Liver (tissue), 9 donors: ENCODE measurements around the gene AFDN. TPM values are rescaled to one million over a fixed set of nuclear protein-coding genes. Genes with fewer than 3 reads are reported as not detected.

Source experiments
- DNase-seq: peaks from one replicate; pipeline ENCODE4 v3.0.0-alpha.2; 2017; ENCODE audit warnings: low spot score
- H3K27ac ChIP-seq, 2 donors: one replicate each; pipeline ENCODE4 v1.7.0; 2013; ENCODE audit warnings: inconsistent platforms in 2 of 2, low read length in 2 of 2, control low read depth in 1 of 2, low read depth in 1 of 2, mild to moderate bottlenecking in 1 of 2
- H3K27me3 ChIP-seq, 4 donors: one replicate each; pipeline versions ENCODE4 v1.6.1 to v1.7.0; 2013; ENCODE audit warnings: low read length in 3 of 4, inconsistent platforms in 1 of 4, mild to moderate bottlenecking in 1 of 4, moderate library complexity in 1 of 4; ENCODE audit not compliant: control insufficient read depth in 4 of 4, insufficient read depth in 4 of 4
- H3K36me3 ChIP-seq, 4 donors: one replicate each; pipeline versions ENCODE4 v1.6.1 to v1.7.0; 2013; ENCODE audit warnings: low read length in 3 of 4, mild to moderate bottlenecking in 3 of 4, low read depth in 1 of 4, moderate library complexity in 1 of 4; ENCODE audit not compliant: control insufficient read depth in 4 of 4, insufficient read depth in 3 of 4
- H3K4me1 ChIP-seq, 4 donors: one replicate each; pipeline versions ENCODE4 v1.6.1 to v1.7.0; 2013; ENCODE audit warnings: low read length in 3 of 4, mild to moderate bottlenecking in 3 of 4, moderate library complexity in 1 of 4; ENCODE audit not compliant: control insufficient read depth in 4 of 4, insufficient read depth in 4 of 4
- H3K4me3 ChIP-seq, 3 donors: one replicate each; pipeline versions ENCODE4 v1.6.1 to v1.7.0; 2013; ENCODE audit warnings: low read length in 3 of 3, control low read depth in 1 of 3, low read depth in 1 of 3, mild to moderate bottlenecking in 1 of 3
- H3K9ac ChIP-seq, 2 donors: one replicate each; pipeline ENCODE4 v1.7.0; 2013; ENCODE audit warnings: low read length in 2 of 2, mild to moderate bottlenecking in 2 of 2, moderate library complexity in 2 of 2, control low read depth in 1 of 2, low read depth in 1 of 2
- H3K9me3 ChIP-seq, 4 donors: one replicate each; pipeline versions ENCODE4 v1.6.1 to v1.7.0; 2013; ENCODE audit warnings: low read length in 3 of 4; ENCODE audit not compliant: control insufficient read depth in 4 of 4
- ATF3 ChIP-seq: IDR thresholded peaks from 2 replicates; pipeline ENCODE4 v1.6.1; 2016; ENCODE audit warnings: antibody characterized with exemption
- CTCF ChIP-seq: fragments of 150-350 bp; IDR thresholded peaks from 2 replicates; pipeline ENCODE4 v1.5.1; 2017; ENCODE audit warnings: improper control_type of control experiment, low read depth, low read length; ENCODE audit not compliant: missing input control
- EGR1 ChIP-seq, 2 donors: IDR thresholded peaks; 2 replicates each; pipeline ENCODE4 v1.6.1; 2016 to 2018; ENCODE audit warnings: antibody characterized with exemption in 2 of 2, low read depth in 2 of 2
- FOXA1 ChIP-seq: IDR thresholded peaks from 2 replicates; pipeline ENCODE4 v1.6.1; 2016; ENCODE audit warnings: antibody characterized with exemption
- FOXA2 ChIP-seq: IDR thresholded peaks from 2 replicates; pipeline ENCODE4 v1.6.1; 2016; ENCODE audit warnings: antibody characterized with exemption
- GABPA ChIP-seq, 2 donors: IDR thresholded peaks in 1 of 2; conservative IDR thresholded peaks in 1 of 2; 2 replicates each; pipeline ENCODE4 v1.6.1; 2016; ENCODE audit warnings: antibody characterized with exemption in 2 of 2, mild to moderate bottlenecking in 1 of 2, moderate library complexity in 1 of 2
- HNF4G ChIP-seq: IDR thresholded peaks from 2 replicates; pipeline ENCODE4 v1.6.1; 2016; ENCODE audit warnings: antibody characterized with exemption
- JUND ChIP-seq, 2 donors: IDR thresholded peaks; 2 replicates each; pipeline ENCODE4 v1.6.1; 2016; ENCODE audit warnings: antibody characterized with exemption in 2 of 2
- MAX ChIP-seq: IDR thresholded peaks from 2 replicates; pipeline ENCODE4 v1.6.1; 2016; ENCODE audit warnings: antibody characterized with exemption
- NR2F2 ChIP-seq: IDR thresholded peaks from 2 replicates; pipeline ENCODE4 v1.6.1; 2016; ENCODE audit warnings: antibody characterized with exemption
- RAD21 ChIP-seq, 2 donors: IDR thresholded peaks; 2 replicates each; pipeline ENCODE4 v1.6.1; 2016; ENCODE audit warnings: antibody characterized with exemption in 2 of 2, mild to moderate bottlenecking in 2 of 2
- REST ChIP-seq: IDR thresholded peaks from 2 replicates; pipeline ENCODE4 v1.6.1; 2016; ENCODE audit warnings: antibody characterized with exemption, mild to moderate bottlenecking
- RXRA ChIP-seq, 2 donors: IDR thresholded peaks; 2 replicates each; pipeline ENCODE4 v1.6.1; 2017 to 2018; ENCODE audit warnings: antibody characterized with exemption in 2 of 2, mild to moderate bottlenecking in 1 of 2
- SP1 ChIP-seq: IDR thresholded peaks from 2 replicates; pipeline ENCODE4 v1.6.1; 2018; ENCODE audit warnings: antibody characterized with exemption, mild to moderate bottlenecking
- YY1 ChIP-seq: IDR thresholded peaks from 2 replicates; pipeline ENCODE4 v1.6.1; 2016; ENCODE audit warnings: antibody characterized with exemption, mild to moderate bottlenecking
- ZBTB33 ChIP-seq: IDR thresholded peaks from 2 replicates; pipeline ENCODE4 v1.6.1; 2016; ENCODE audit warnings: antibody characterized with exemption
- WGBS: extraction: QIAGEN DNeasy Blood & Tissue Kit; methylation state at CpG from one replicate; pipeline ENCODE4 v1.1.7; 2013; 5-methylcytosine and 5-hydroxymethylcytosine counted together
- polyA plus RNA-seq, 2 donors: library from polyadenylated mRNA; stranded (reverse) in 1 of 2; unstranded in 1 of 2; fragments of 200-250 nt in 1 of 2; fragments of >200 nt in 1 of 2; fragmentation: Nextera tagmentation in 1 of 2; extraction: Ambion mirVana in 1 of 2; gene quantifications; one replicate each; pipeline versions ENCODE4 v1.2.1 to v1.2.3, GENCODE V29; 2013 to 2015
- total RNA-seq, 2 donors: library from RNA; depleted of rRNA; stranded (reverse); fragments of >200 nt; gene quantifications; one replicate each; pipeline ENCODE4 v1.2.3, GENCODE V29; 2014
- donor health status: healthy.
- donor health status: healthy.
- donor health status: healthy.
- donor health status: healthy.
- donor health status: healthy.

The AFDN gene
- total and polyA plus RNA-seq, 4 donors: 21.3 to 145 (median 29.3) TPM

GRCh38 chr6:167927246-167927645 is 100.5 kb downstream of the AFDN start:
- Histone ChIP-seq H3K27ac (no peak overlapping the region), H3K9ac (no peak overlapping the region), H3K9me3 (no peaks in the 10 kb centered on the region), H3K4me3 (no peak overlapping the region), H3K4me1 (peaks cover 7 to 33% (median 26%) of the 10 kb centered on the region in 4 donors), H3K36me3 (peaks cover 7 to 23% (median 11%) of the 10 kb centered on the region in 4 donors), H3K27me3 (no peaks in the 10 kb centered on the region)
- TF ChIP-seq ATF3: no peak
- TF ChIP-seq RXRA (IDR thresholded peaks at IDR 0.05): no peak
- no peak for TF ChIP-seq MAX
- no peak for TF ChIP-seq REST
- no peak for TF ChIP-seq ZBTB33
- no peak for TF ChIP-seq FOXA2
- no peak for TF ChIP-seq SP1
- TF ChIP-seq CTCF: no peak
- TF ChIP-seq YY1: no peak
- no peak for TF ChIP-seq NR2F2
- no peak for TF ChIP-seq EGR1 (IDR thresholded peaks at IDR 0.05; ENCODE audit: low read depth in 2 of 2)
- 95% methylated on average over 6 of the region's 6 CpGs for WGBS
- no peak for DNase-seq

- peak overlapping the region in 1 of 2 donors; percentile 37 for H3K27ac ChIP-seq
- DNase-seq: no peak
- no peaks in the 10 kb centered on the region for H3K27me3 ChIP-seq
- H3K9me3 ChIP-seq: no peaks in the 10 kb centered on the region
- WGBS: 36% methylated on average over 3 of the region's 3 CpGs
- H3K9ac ChIP-seq: no peak overlapping the region
- no peak overlapping the region for H3K4me3 ChIP-seq
- peaks cover 7 to 20% (median 11%) of the 10 kb centered on the region in 4 donors for H3K36me3 ChIP-seq
- peaks cover 7 to 34% (median 27%) of the 10 kb centered on the region in 4 donors for H3K4me1 ChIP-seq
- TF ChIP-seq RAD21 (IDR thresholded peaks at IDR 0.05) (peak; percentile 43 to 51), CTCF (no peak), JUND (IDR thresholded peaks at IDR 0.05) (peak in 1 of 2 donors; percentile 39), ATF3 (no peak), HNF4G (peak; percentile 62), FOXA2 (no peak), ZBTB33 (peak; percentile 55), EGR1 (IDR thresholded peaks at IDR 0.05; ENCODE audit: low read depth in 2 of 2) (no peak), NR2F2 (peak; percentile 79), RXRA (IDR thresholded peaks at IDR 0.05) (peak; percentile 82 to 92), YY1 (peak; percentile 39), FOXA1 (peak; percentile 33), SP1 (peak; percentile 41), GABPA (IDR thresholded peaks at IDR 0.05 in 1 of 2, conservative IDR thresholded peaks at IDR 0.05 in 1 of 2) (no peak), MAX (peak; percentile 44)
Measured at GRCh38 chr6:167928111-167928510, 101.4 kb downstream of the AFDN start.
